GM18511 (cell line): ENCODE results near the gene PTGER1.

Experiments used
- ATAC-seq: cut with Tn5 transposase; IDR thresholded peaks from one replicate; pipeline ENCODE4 v1.9.1; 2021; ENCODE audit warnings: mild to moderate bottlenecking, moderate library complexity; ENCODE audit not compliant: unreplicated experiment

PTGER1 gene

DNA sequence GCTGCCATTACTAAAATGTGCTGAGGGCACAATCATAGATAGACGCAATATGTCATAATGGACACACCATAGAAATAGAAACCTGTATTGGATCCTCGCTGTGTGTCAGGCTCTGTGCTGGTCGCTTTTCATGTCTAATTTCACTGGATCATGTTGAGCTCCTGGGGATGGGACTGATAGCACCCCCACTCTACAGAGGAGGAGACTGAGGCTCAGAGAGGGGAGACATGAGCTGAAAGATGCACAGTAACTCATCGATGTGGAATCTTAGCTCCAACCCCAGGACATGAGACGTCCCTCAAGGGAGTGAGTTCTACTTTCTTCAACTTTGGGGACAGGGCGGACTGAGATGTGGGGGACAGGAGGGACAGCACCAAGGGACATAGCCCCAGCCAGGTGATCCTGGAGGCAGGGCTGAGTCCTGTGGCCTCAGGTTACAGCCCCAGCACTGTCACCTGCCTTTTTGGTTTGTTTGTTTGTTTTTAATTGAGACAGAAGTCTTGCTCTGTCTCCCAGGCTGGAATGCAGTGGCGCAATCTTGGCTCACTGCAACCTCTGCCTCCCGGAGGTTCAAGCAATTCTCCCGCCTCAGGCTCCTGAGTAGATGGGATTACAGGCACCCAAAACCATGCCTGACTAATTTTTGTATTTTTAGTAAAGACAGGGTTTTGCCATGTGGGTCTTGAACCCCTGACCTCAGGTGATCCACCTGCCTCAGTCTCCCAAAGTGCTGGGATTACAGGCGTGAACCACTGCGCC, 27.4 kb upstream of the PTGER1 start:
- no peak for ATAC-seq

DNA sequence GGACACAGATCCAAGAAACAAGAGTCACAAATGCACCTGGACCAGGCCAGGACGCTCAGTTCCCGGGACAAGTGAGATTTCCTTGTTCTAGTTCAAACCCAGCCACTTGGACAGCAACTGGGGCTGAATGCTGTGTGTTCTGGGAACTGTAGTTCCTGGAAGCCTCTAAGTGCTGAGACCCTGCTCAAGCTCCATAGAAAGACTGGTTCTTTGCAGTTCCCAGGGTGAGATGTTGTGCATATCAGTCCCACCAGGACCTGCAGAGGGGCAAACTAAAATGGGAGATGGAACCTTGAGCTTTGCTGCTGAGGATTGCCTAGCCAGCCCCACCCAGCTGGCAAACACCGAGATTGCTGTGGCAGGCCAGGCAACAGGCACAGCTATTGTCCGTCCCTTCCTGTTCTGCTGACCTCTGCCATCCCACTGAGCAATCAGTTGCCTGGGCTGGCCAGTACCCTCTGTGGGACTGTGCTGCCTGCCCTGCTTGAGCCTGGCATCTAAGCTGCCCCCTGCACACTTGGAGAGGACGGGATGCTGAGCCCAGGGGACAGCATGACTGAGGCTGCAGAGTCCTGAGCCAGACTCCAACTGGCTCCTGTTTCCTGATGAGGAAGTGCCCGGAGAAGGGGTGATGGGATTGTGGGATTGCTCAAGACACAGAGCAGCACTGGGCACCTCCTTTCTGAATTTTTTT, 22.2 kb upstream of the PTGER1 start:
- ATAC-seq = no peak

DNA sequence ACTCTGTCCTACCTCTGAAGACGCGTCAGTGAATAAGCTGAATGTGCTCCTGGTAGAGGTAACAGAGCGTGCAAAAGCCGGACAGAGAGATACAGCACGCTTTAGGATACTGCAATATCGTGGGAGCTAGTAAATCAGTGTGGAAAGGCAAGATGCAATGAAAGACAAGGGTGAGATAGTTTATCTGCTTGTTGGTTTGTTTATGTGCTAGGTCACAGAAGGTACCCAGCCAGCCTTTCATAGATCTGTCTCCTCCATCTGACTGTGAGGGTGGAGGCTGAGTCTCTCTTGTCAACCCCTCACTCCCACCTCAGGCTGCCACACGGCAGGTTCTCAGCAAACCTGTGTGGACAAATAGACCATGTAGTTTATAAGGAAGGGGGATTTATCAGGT, 21.7 kb upstream of the PTGER1 start:
- no peak for ATAC-seq

DNA sequence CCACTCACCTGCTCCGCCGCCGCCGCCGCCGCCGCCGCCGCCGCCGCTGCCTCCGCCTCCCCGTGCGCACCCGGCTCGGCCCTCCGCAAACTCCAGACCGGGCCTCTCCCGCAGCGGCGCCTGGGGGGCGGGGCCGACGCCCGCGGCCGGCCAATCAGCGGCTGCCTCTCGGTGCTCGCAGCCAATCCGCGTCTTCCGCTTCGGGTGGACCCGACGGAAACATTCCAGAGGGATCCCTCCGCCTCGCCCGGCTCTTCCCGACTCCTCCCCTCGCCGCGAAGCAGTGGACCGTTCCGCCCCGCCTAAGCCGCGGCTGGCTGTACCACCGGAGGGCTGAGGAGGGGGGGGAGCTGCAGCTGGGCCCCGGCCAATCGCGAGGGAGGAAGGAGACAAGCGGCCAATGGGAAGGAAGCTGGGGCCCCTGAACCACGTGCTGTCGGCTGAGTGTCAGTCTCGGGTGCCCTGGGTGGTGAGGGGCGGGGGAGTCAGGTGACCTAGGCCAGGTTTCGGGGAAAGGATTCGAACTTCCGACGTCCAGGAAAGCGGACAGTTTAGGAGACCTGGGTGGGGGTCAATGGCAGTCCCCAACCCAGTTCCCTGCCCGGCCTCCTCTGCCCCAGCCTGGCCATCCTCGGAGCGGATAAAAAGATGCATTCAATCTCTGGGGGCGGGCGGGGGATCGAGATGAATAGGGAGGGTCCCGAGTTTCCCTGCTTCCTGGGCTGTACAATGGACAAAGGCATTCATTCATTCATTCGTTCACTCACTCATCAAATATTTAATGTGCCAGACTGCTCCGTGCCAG, 21.1 kb upstream of the PTGER1 start, which contains the start of gene GIPC1:
TSS of gene GIPC1 (minus strand) at position 99 of the 805 bp plus-strand sequence. CDS start 13,151 bp downstream, outside the sequence.
- ATAC-seq = peak; percentile 76

DNA sequence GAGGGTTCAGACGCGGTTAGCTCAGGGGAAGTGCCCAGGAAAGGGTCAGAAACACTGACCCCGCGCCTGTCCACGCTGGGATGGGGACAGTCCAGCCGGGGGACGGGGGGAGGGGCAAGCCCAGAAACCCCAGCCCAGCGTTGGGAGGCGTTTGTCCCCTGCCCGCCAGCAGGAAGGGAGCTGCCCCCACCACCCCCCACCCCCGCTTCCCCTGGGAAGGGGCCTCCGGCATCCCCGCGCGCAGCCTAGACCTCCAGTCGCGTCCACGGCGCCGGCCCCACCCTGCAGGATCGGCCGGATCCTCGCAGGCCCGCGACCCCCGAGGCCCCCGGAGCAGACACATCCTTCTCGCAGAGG, 20.5 kb upstream of the PTGER1 start:
- peak; percentile 16 for ATAC-seq

DNA sequence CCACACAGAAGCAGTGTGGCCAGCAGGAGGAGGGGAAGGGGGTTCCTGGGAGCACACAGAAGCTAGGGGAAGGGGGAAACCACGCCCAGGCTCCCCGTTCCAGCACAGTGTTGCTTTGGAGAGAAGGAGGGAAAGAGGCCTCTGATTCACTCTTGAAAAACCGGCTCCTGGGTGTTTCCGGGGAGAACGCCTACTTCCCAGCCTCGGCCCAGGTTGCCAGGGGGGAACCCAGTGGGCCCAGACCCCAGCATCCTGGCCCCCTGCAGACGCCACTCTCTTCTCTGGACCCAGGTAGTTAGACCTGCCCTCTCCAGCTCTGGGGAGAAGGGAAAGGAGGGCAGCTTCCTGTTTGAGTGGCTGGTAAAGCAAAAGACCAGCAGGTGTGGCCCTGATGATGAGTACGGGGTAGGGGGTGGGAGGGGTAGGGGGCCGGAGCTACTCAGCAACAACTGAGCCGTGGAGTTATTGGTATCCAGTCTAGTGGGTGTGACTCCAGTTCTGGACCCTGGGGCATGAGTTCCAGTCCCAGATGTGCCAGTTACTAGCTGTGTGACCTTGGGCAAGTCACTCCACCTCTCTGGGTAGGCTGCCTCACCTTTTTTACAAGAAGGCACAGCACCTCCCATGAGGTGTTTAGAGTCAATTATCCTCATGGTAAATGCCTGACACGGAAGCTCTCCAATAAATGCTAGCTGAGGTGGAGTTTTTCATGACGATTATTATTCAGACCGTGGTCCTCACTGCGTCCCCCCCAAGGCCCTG, 19.9 kb upstream of the PTGER1 start:
- ATAC-seq = no peak

DNA sequence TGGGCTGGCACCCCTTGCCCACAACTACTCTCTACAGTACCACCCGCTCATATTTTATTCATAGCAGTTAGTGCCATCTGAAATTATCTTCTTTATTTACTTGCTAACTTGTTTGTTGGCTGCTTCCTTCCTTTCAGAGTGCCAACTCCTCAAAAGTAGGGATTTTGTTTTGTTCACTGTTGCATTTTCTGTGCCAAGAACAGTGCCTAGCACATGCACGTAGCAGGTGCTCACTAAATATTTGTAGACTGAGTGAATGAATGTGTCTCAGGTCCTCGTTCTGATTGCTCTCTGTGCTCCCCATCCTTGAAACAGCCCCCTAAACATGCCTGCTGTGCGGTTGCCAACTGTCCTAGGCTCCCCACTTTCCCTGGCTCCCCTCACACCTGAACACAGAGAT, 19.3 kb upstream of the PTGER1 start:
- ATAC-seq = no peak

DNA sequence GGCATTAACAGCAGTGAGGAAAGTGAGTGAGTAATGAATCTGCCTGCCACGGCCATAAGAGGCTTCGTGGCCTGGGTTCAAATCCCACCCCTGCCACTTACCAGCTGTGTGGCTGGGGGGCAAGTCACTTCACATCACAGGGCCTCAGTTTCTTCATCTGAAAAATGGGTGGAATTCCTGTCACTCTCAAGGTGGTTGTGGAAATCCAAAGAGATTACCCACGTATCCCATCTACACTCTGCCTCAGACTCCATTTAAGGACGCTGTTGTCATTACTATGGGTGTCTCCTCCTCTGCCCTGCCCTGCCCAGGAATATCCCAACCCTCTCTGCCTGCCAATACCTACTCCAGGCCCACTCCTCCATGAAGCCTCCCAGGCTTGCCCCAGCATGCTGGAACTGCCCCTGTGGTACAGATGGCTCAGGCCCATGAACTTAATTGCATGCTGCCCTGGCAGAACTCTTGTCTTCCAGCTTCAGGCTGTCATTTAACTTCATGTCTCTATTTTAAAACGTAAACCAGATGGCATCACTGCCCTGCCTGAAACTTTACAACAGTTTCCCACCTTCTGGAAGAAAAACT, 17.7 kb upstream of the PTGER1 start:
- no peak for ATAC-seq

DNA sequence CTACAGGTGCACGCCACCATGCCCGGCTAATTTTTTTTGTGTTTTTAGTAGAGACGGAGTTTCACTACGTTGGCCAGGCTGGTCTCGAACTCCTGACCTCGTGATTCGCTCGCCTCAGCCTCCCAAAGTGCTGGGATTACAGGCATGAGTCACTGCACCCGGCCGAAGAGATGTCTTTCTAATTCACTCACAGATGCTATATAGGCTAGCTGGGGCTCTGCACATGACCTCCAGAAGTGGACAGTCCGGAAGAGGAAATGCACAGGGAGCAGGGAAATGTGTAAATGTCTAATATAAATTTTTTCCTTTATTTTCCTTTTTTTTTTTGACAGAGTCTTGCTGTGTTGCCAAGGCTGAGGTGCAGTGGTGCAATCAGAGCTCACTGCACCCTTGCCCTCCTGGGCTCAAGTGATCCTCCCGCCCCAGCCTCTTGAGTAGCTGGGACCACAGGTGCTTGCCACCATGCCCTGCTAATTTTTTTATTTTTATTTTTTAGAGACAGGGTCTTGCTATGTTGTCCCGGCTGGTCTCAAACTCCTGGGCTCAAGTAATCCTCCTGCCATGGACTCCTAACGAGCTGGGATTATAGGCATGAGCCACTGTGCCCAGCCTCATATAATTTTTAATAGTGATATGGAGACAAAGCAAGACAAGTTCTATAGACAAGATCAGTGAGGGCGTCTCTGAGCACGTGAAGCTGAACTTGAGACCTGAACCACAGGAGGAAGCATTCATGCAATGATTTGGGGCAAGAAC, 12.4 kb upstream of the PTGER1 start:
- no peak for ATAC-seq

DNA sequence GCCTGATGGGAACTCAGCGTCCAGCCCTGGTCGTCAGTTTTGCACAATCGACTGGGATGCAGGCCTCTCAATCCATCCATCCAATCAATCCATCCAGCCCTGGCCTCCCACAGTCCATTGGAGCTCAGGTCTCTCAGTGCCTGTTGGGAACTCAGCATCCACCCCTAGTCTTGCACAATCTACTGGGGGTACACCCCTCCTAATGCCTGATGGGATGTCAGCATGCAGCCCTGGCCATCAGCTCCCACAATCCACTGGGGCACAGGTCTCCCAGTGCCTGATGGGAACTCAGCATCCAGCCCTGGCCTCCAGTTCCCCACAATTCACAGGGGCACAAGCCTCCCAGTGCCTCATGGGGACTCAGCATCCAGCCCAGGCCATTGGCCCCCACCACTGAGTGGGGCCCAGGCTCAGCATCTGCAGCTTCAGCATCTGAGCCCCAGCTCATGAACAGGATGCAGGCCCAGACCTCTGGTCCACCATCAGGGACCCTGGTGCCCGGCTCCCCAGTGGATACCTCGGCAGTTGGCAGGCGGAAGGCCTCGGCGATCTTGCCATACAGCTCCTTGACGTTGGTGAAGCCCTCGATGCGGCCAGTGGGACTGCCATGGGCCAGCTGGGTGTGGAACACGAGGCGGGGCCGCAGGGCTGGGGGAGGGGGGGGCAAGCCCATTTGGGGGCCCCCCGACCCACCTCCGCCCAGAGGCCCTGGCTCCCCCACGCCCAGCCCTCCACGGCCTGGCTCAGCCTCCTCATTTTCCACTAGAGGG, 7.2 kb upstream of the PTGER1 start:
- ATAC-seq = no peak

DNA sequence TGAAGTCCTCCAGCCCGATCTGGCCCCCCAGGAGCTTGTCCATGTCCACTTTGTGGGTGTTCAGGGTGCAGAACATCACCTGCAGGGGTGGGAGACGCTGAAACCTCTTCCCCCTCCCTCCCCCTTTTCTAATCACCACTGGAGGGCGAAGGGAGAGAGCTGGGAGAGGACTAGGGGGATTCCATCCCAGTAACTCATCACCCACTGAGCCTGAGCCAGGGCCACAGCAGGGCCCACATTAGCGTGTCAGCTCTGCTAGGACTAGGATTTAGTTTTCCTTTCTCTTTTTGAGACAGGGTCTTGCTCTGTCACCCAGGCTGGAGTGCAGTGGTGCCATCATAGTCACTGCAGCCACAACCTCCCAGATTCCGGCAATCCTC, 5.5 kb upstream of the PTGER1 start:
- no peak for ATAC-seq

DNA sequence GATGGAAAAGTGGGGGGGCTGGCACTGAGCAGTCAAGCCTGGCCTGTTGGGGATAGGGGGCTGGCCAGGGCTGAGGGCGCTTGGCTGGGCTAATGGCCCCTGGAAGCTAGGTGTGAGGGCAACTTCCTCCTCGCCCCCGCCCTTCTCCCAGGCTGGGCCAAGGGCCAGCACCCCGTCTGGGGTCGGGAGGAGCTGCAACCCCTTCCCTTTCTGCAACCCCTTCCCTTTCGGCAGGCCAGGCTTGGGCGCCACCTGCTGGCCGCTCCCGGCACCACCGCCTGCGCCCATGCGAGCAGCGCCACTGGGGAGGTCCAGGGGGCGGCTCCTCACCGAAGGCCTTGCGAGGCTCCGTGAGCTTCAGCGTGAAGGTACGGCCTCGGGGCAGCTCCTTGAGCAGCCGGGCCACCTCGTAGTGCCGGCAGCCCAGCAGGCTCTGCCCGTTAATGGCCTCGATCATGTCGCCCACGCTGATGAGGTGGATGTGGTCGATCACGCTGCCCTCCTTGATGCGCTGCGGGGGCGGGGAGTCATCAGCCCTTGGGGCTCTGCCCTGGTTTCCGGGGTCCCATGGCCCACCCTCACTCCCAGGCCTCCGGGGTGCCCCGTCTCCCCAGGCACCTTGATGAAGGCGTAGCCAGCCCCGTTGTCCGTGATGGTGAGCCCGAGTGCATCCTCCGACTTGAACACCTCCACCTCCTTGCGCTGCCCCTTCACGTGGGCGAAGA, 5.0 kb upstream of the PTGER1 start:
- no peak for ATAC-seq

DNA sequence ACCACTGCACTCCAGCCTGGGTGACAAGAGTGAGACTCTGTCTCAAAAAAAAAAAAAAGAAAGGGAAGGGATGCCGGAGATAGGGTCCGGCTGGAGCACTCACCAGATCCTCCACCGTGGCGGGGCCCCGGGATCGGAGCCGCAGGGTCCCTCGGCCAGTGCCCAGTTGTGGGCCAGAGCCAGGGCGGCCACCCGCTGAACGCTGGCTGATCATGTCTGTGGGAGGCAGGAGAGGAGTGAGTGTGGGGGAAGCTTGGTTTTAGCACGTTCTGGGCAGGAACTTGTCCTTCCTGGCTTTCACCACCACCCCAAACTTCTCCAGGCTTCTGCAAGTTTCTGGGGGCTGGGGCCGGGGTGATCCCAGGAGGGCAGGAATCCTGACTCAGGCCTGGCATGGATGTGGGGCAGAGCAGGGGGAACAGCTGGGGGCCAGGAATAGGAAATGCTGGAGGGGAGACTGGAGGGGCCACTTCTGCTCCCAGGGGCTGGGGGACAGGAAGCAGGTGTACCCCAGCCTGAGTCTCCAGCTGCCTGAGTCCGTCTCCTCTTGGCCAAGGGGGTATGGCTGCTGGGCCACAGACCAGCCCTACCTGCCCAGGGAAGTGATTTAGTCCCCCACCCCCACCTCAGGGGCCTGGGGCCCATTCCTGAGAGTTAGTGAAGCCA, 4.3 kb upstream of the PTGER1 start:
- no peak for ATAC-seq

DNA sequence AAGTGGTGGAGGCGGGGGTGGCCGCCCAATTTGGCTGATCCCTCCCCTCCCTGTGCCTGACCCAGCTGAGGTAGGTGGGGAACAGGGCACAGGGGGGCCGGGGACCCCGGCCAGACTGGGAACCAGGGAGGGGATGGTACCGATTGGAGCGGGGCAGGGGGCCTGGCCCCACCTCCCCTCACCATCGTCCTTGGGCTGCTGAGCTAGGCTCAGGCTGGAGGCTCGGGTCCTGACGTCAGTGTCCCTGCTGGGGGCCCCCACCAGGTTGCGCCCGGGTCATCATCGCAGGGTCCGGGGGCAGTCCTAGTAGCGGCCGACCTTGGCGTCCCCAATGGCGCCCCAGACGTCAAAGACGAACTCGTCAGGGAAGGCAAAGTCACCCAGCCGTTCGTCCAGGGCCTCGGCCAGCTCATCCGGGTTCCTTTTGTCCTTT, 3.0 kb upstream of the PTGER1 start:
- ATAC-seq = no peak

DNA sequence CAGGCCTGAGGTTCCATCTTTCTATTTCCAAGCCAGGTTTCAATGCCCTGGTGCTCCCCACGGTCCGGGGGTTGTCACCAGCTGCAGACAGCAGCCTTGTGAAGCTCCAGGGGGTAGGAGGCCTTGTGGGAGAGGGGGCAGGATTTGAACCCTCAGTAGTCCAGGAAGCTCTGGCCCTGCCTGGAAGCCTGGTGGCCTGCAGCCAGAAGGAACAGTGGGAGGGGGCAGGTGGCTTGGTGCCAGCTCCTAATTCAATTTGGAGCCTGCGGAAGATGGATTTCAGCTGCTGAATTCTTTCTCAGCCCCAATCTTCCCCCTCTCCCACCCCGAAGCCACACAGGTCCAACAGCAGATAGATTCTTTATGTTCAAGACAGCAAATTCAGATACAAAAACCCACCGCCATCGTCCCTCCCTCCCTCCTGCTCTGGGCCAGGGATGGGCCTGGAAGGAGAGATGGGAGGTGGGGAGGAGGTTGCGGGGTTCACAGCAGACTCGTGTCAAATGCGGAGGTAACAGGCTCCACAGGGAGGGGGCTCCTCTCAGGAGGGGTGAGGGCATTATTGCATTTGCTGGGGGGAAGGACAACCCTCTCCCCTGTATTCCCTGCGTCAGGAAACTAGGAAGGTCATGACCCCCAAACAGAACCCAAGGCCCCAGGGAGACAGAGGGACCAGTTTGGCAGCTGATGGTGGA, 2.4 kb upstream of the PTGER1 start:
- ATAC-seq = no peak

DNA sequence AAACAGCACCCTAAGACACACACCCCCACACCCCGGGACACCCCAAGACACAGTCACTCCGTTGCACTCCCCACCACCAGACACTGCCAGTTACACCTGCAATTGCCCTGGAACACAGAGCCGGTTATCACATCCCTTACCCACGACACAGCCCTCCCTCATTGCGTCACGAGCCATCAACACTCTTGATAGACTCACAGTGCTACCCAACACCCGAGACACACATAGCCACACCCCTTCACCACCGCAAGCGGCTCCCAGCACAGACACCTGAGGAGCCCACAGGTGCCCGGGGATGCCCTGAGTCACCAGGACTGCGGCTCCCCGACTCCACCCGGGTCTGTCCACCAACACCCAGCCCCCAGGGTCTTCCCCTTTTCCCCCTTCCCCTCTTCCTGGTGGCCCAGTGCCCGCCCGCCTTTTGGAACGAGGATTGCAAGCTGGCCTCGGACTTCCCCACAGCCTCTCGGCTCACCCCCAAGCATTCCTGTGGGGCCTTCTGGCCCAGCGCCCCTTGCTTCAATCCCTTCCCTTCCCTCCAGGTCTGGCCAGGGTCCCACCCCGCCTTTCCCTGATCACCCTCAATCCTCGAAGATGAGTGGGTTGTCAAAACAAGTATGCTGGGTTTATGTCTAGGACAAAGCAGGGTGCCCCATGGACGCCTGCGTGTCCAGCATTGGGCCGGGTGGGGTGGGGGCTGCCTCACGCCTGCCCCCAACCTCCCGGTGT, 1.7 kb upstream of the PTGER1 start:
- no peak for ATAC-seq

DNA sequence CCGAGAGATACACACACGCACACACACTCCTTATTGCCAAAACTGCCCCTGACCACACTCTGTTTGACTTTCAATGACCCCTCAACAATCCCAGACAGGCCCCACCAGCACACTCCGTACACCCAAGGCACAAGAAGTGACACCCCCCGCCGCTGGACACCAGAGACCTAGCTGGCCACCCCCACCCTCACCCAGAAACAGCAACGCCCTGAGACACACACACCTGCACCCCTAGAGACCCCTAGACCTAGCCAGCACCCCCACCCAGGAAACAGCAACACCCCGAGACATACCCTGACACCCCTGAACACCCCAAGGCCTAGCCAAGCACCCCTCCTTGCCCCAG, 1.1 kb upstream of the PTGER1 start:
- ATAC-seq = no peak
